Esophagus muscularis mucosa (tissue), 4 donors: ENCODE data around the gene TSFM.

Source experiments
- CTCF ChIP-seq, 3 experiments: fragments of 200-600 bp in 2 of 3; fragments of 450-650 bp in 1 of 3; sonication (generic) in 2 of 3; IDR thresholded peaks; one replicate each; pipeline ENCODE4 v1.5.1; 2017 to 2019; ENCODE audit warnings: antibody characterized with exemption in 3 of 3, mild to moderate bottlenecking in 2 of 3, moderate library complexity in 1 of 3
- EP300 ChIP-seq: sonication (generic); formaldehyde crosslinking; IDR thresholded peaks from one replicate; pipeline ENCODE4 v1.6.1; 2017; ENCODE audit warnings: antibody characterized with exemption
- POLR2A ChIP-seq: fragments of 450-650 bp; IDR thresholded peaks from one replicate; pipeline ENCODE4 v1.6.1; 2017; ENCODE audit warnings: antibody characterized with exemption, moderate library complexity, mild to moderate bottlenecking, low read depth

GRCh38 chr12:57775563-57776246, 6.9 kb upstream of the TSFM start:
- TF ChIP-seq POLR2A (no peak), EP300 (no peak), CTCF (IDR thresholded peaks at IDR 0.05) (no peak)
